Measurements from ENCODE around the gene MRPS34. TPM values are rescaled to one million over a fixed set of nuclear protein-coding genes. Genes with fewer than 3 reads are reported as not detected.
"Not testable (repeated sequence)": the region's sequence is repeated elsewhere in the genome, so short reads cannot be mapped to it uniquely, and the experiment has no call there.

MRPS34 gene
- total and polyA plus RNA-seq, 10 of the 15 experiments (the other 5 are each of a cell fraction or from before 2014, with no cell fraction given) = 3.6 to 285 (median 147) TPM

GRCh38 chr16:1734123-1734522 is 38.8 kb downstream of the MRPS34 start:
- no TSS peak for BruUV-seq (replicated peaks)
- Histone ChIP-seq H3K79me2 (ENCODE audit: control insufficient read depth, insufficient read depth, low read length) (no peaks in the 10 kb centered on the region), H3K4me3 (no peak overlapping the region), H3K4me2 (ENCODE audit: control insufficient read depth, insufficient read depth) (no peak overlapping the region), H3K9ac (ENCODE audit: control insufficient read depth, insufficient read depth, low read length) (no peak overlapping the region), H3K4me1 (ENCODE audit: control insufficient read depth, insufficient read depth, low read length) (no peaks in the 10 kb centered on the region), H3K36me3 (ENCODE audit: control insufficient read depth in 2 of 2, insufficient read depth in 2 of 2, low read length in 1 of 2) (peaks cover 0 to 24% of the 10 kb centered on the region in 2 experiments), H4K20me1 (ENCODE audit: control insufficient read depth, insufficient read depth) (no peaks in the 10 kb centered on the region), H3K27ac (ENCODE audit: control insufficient read depth, insufficient read depth) (no peak overlapping the region), H3K9me3 (replicated peaks; ENCODE audit: control insufficient read depth, insufficient read depth, low read length) (peaks cover 6% of the 10 kb centered on the region; the same call in 1 of the 3 replicates), H3K27me3 (replicated peaks in 1 of 2; ENCODE audit: control insufficient read depth in 2 of 2, insufficient read depth in 2 of 2, low read length in 1 of 2) (no peaks in the 10 kb centered on the region), H2AFZ (ENCODE audit: control insufficient read depth, low read depth, low read length) (no peak overlapping the region)
- in situ Hi-C loops (cut with MboI) = no loop called here
- ChIA-PET POLR2A (no interaction called here), RAD21 (ENCODE audit: unreplicated experiment) (no interaction called here), SMC1A (ENCODE audit: uncharacterized antibody, unreplicated experiment) (no interaction called here), CTCF (no interaction called here)
- DNase-seq (ENCODE audit: low read depth, low spot score) = no peak
- 95% methylated on average over 17 of the region's 22 CpGs for WGBS (ENCODE audit: insufficient coverage, insufficient replicate concordance, low lambda C conversion rate, missing lambda C conversion rate)
- FAIRE-seq = no peak
- intact Hi-C loops (cut with micrococcal nuclease; ENCODE audit: unreplicated experiment) = no loop called here
- TF ChIP-seq EZH2 (IDR thresholded peaks at IDR 0.05; ENCODE audit: borderline replicate concordance, control insufficient read depth, low read depth, low read length) (no peak), CBX5 (IDR thresholded peaks at IDR 0.05; ENCODE audit: low read depth) (no peak), IKZF1 (conservative IDR thresholded peaks at IDR 0.05) (no peak), KDM1A (IDR thresholded peaks at IDR 0.05; ENCODE audit: borderline replicate concordance) (no peak), ATF7 (IDR thresholded peaks at IDR 0.05; ENCODE audit: low read depth) (no peak), MTA2 (IDR thresholded peaks at IDR 0.05; ENCODE audit: low read depth) (no peak)
- ATAC-seq = no peak

GRCh38 chr16:1732551-1732987 is 40.4 kb downstream of the MRPS34 start:
- in situ Hi-C loops (cut with MboI); H3K27me3 ChIP-seq (replicated peaks in 1 of 2; ENCODE audit: control insufficient read depth in 2 of 2, insufficient read depth in 2 of 2, low read length in 1 of 2); H3K4me3 ChIP-seq; H3K4me1 ChIP-seq (ENCODE audit: control insufficient read depth, insufficient read depth, low read length); BruUV-seq (replicated peaks); H3K4me2 ChIP-seq (ENCODE audit: control insufficient read depth, insufficient read depth); SMC1A ChIA-PET (ENCODE audit: uncharacterized antibody, unreplicated experiment); H4K20me1 ChIP-seq (ENCODE audit: control insufficient read depth, insufficient read depth); DNase-seq (ENCODE audit: low read depth, low spot score); H3K27ac ChIP-seq (ENCODE audit: control insufficient read depth, insufficient read depth); intact Hi-C loops (cut with micrococcal nuclease; ENCODE audit: unreplicated experiment); ATAC-seq; RAD21 ChIA-PET (ENCODE audit: unreplicated experiment); CTCF ChIA-PET; H3K79me2 ChIP-seq (ENCODE audit: control insufficient read depth, insufficient read depth, low read length); H3K9ac ChIP-seq (ENCODE audit: control insufficient read depth, insufficient read depth, low read length); POLR2A ChIA-PET; H3K9me3 ChIP-seq (replicated peaks; ENCODE audit: control insufficient read depth, insufficient read depth, low read length); H2AFZ ChIP-seq (ENCODE audit: control insufficient read depth, low read depth, low read length); FAIRE-seq: not testable (repeated sequence)
- peaks cover 0 to 30% of the 10 kb centered on the region in 2 experiments for H3K36me3 ChIP-seq (ENCODE audit: control insufficient read depth in 2 of 2, insufficient read depth in 2 of 2, low read length in 1 of 2)
- 97% methylated on average over 21 of the region's 21 CpGs for WGBS (ENCODE audit: insufficient coverage, insufficient replicate concordance, low lambda C conversion rate, missing lambda C conversion rate)

All from GM12878 (cell line).